Gastroesophageal sphincter (tissue), 3 donors: ENCODE measurements around the gene FOXO3.

Experiments used
- POLR2A ChIP-seq, 2 donors: fragments of 450-650 bp; IDR thresholded peaks; one replicate each; pipeline ENCODE4 v1.6.1; 2017; ENCODE audit warnings: antibody characterized with exemption in 2 of 2, mild to moderate bottlenecking in 2 of 2, moderate library complexity in 1 of 2
- POLR2AphosphoS5 ChIP-seq: sonication (generic); formaldehyde crosslinking; IDR thresholded peaks from one replicate; pipeline ENCODE4 v1.6.1; 2017; ENCODE audit warnings: antibody characterized with exemption
- TF ChIP-seq, protein P1 (sequence below), 4 experiments: fragments of 200-600 bp in 2 of 4; fragments of 450-650 bp in 2 of 4; sonication (generic) in 1 of 4; IDR thresholded peaks; one replicate each; pipeline ENCODE4 v1.5.1; 2017 to 2019; ENCODE audit warnings: antibody characterized with exemption in 4 of 4, mild to moderate bottlenecking in 2 of 4, moderate library complexity in 2 of 4

DNA sequence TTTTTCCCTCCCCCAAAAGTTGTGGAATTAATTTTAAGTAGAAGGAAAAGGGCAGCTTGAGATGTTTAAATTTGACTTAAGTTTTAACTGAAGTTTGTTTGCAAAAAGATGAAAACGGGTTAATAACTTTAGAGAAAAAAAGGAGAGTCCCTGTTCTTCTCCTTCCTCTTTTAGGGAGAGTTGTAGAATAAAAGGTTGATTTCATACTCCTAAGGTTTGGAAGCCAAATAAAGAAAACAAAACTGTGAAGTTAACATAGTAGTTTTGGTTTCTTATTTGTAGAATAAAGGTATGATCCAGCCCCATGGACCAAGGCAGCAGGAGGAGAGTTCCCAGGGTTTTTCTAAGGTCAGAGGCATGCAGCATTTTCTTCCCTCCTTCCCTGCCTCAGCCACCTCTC, 33.4 kb downstream of the FOXO3 start:
- TF ChIP-seq POLR2AphosphoS5 (no peak), POLR2A (IDR thresholded peaks at IDR 0.05) (no peak)
- TF ChIP-seq, protein P1, sequence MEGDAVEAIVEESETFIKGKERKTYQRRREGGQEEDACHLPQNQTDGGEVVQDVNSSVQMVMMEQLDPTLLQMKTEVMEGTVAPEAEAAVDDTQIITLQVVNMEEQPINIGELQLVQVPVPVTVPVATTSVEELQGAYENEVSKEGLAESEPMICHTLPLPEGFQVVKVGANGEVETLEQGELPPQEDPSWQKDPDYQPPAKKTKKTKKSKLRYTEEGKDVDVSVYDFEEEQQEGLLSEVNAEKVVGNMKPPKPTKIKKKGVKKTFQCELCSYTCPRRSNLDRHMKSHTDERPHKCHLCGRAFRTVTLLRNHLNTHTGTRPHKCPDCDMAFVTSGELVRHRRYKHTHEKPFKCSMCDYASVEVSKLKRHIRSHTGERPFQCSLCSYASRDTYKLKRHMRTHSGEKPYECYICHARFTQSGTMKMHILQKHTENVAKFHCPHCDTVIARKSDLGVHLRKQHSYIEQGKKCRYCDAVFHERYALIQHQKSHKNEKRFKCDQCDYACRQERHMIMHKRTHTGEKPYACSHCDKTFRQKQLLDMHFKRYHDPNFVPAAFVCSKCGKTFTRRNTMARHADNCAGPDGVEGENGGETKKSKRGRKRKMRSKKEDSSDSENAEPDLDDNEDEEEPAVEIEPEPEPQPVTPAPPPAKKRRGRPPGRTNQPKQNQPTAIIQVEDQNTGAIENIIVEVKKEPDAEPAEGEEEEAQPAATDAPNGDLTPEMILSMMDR (IDR thresholded peaks at IDR 0.05) = no peak
